Measurements from ENCODE around the gene RNU6-1. TPM values are rescaled to one million over a fixed set of nuclear protein-coding genes. Genes with fewer than 3 reads are reported as not detected.
A peak's percentile ranks its signal among the peaks of the same experiment; 100 is the strongest.

Gene RNU6-1
- total RNA-seq, 1 donor from 2014 or later, result not detected

GRCh38 chr15:67879440-67880129 lies 39.7 kb upstream of the RNU6-1 start:
- H3K27ac ChIP-seq, result no peak overlapping the region
- no peaks in the 10 kb centered on the region for H3K27me3 ChIP-seq
- no peak overlapping the region for H3K9ac ChIP-seq
- H3F3A ChIP-seq (ENCODE audit: low read depth), result peaks cover 15% of the 10 kb centered on the region
- Mint-ChIP-seq H3K4me1 (peaks cover 43% of the 10 kb centered on the region), H3K9me3 (no peaks in the 10 kb centered on the region), H3K27ac (no peak overlapping the region), H3K27me3 (ENCODE audit: insufficient read depth, low read depth) (peaks cover 4% of the 10 kb centered on the region), H3K4me3 (no peak overlapping the region), H3K36me3 (no peaks in the 10 kb centered on the region)
- H2AFZ ChIP-seq (replicated peaks), result no peak overlapping the region
- no peaks in the 10 kb centered on the region for H4K20me1 ChIP-seq (ENCODE audit: low read depth)
- no peaks in the 10 kb centered on the region for H3K9me3 ChIP-seq (ENCODE audit: low read depth)
- H3K4me1 ChIP-seq, result peaks cover 20% of the 10 kb centered on the region
- H3K4me2 ChIP-seq, result no peak overlapping the region
- H3K79me2 ChIP-seq (ENCODE audit: low read depth), result no peaks in the 10 kb centered on the region
- H3K36me3 ChIP-seq, result no peaks in the 10 kb centered on the region
- TF ChIP-seq, protein P1, sequence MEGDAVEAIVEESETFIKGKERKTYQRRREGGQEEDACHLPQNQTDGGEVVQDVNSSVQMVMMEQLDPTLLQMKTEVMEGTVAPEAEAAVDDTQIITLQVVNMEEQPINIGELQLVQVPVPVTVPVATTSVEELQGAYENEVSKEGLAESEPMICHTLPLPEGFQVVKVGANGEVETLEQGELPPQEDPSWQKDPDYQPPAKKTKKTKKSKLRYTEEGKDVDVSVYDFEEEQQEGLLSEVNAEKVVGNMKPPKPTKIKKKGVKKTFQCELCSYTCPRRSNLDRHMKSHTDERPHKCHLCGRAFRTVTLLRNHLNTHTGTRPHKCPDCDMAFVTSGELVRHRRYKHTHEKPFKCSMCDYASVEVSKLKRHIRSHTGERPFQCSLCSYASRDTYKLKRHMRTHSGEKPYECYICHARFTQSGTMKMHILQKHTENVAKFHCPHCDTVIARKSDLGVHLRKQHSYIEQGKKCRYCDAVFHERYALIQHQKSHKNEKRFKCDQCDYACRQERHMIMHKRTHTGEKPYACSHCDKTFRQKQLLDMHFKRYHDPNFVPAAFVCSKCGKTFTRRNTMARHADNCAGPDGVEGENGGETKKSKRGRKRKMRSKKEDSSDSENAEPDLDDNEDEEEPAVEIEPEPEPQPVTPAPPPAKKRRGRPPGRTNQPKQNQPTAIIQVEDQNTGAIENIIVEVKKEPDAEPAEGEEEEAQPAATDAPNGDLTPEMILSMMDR (IDR thresholded peaks at IDR 0.05), result no peak
- TF ChIP-seq EZH2phosphoT487 (IDR thresholded peaks at IDR 0.05) (no peak), EZH2 (IDR thresholded peaks at IDR 0.05) (no peak)
- no peak for DNase-seq (ENCODE audit: low spot score)
- no peak overlapping the region for H3K4me3 ChIP-seq

DNA sequence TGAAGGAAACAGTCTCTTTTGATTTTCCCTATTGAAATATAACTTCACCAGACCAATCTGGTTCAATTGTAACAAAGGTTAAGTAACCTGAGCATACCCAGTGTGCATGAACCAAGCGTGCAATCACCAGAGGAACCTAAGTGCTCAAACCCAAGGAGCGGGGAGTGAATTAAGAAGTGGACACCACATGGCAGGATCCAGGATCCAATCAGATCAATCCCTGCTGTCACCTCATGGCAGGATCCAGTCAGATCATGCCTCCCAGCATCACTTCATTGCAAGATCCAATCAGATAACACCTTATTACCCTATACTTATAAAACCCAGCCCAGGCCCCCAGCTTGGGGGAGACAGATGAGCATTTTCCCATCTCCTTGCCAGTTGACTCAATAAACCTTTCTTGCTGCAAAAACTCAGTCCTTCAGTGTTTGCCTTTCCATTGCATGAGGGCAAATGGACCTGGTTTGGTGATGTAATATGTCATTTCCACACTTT lies 38.9 kb upstream of the RNU6-1 start:
- H3K4me3 ChIP-seq, result no peak overlapping the region
- H3K4me1 Mint-ChIP-seq, result peaks cover 38% of the 10 kb centered on the region
- H3K36me3 ChIP-seq, result no peaks in the 10 kb centered on the region
- no peak overlapping the region for H3K4me2 ChIP-seq
- H3K27me3 Mint-ChIP-seq (ENCODE audit: insufficient read depth, low read depth), result peaks cover 4% of the 10 kb centered on the region
- TF ChIP-seq, protein P1 (IDR thresholded peaks at IDR 0.05), result no peak
- TF ChIP-seq EZH2phosphoT487 (IDR thresholded peaks at IDR 0.05) (no peak), EZH2 (IDR thresholded peaks at IDR 0.05) (no peak)
- peaks cover 13% of the 10 kb centered on the region for H3K4me1 ChIP-seq
- H3K9me3 Mint-ChIP-seq, result peaks cover 1% of the 10 kb centered on the region
- H2AFZ ChIP-seq (replicated peaks), result peak overlapping the region; percentile 20
- no peaks in the 10 kb centered on the region for H3K27me3 ChIP-seq
- no peaks in the 10 kb centered on the region for H3K36me3 Mint-ChIP-seq
- H3K79me2 ChIP-seq (ENCODE audit: low read depth), result no peaks in the 10 kb centered on the region
- DNase-seq (ENCODE audit: low spot score), result no peak
- no peak overlapping the region for H3K9ac ChIP-seq
- H3K4me3 Mint-ChIP-seq, result no peak overlapping the region
- no peak overlapping the region for H3K27ac ChIP-seq
- peaks cover 9% of the 10 kb centered on the region for H3F3A ChIP-seq (ENCODE audit: low read depth)
- no peaks in the 10 kb centered on the region for H4K20me1 ChIP-seq (ENCODE audit: low read depth)
- H3K9me3 ChIP-seq (ENCODE audit: low read depth), result no peaks in the 10 kb centered on the region
- no peak overlapping the region for H3K27ac Mint-ChIP-seq

DNA sequence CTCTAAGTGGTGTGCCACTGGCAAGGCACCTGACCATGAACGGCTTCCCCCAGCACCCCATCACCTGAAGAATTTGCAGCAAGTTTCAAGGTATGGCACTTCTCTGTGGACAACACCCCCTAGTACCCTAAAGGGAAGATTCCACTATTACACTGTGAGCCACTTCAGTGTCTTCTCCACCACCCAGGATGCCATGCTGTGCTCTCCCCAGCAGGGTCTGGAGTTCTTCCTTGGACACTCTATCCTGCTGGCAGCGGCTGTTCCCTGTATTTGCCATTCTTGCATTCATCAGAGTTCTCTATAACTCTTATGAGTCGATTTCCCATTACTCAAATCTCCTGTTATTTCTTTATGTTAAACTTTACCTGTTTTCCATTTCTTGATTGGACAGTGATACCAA lies 33.9 kb upstream of the RNU6-1 start:
- H3F3A ChIP-seq (ENCODE audit: low read depth), result no peaks in the 10 kb centered on the region
- H3K9me3 ChIP-seq (ENCODE audit: low read depth), result no peaks in the 10 kb centered on the region
- no peak for DNase-seq (ENCODE audit: low spot score)
- no peak overlapping the region for H3K9ac ChIP-seq
- H4K20me1 ChIP-seq (ENCODE audit: low read depth), result no peaks in the 10 kb centered on the region
- H3K36me3 ChIP-seq, result no peaks in the 10 kb centered on the region
- Mint-ChIP-seq H3K27me3 (ENCODE audit: insufficient read depth, low read depth) (peaks cover 9% of the 10 kb centered on the region), H3K36me3 (no peaks in the 10 kb centered on the region), H3K9me3 (peaks cover 36% of the 10 kb centered on the region), H3K27ac (no peak overlapping the region), H3K4me3 (no peak overlapping the region), H3K4me1 (peaks cover 4% of the 10 kb centered on the region)
- no peaks in the 10 kb centered on the region for H3K79me2 ChIP-seq (ENCODE audit: low read depth)
- no peak overlapping the region for H2AFZ ChIP-seq (replicated peaks)
- TF ChIP-seq EZH2 (IDR thresholded peaks at IDR 0.05) (no peak), EZH2phosphoT487 (IDR thresholded peaks at IDR 0.05) (no peak)
- TF ChIP-seq, protein P1 (IDR thresholded peaks at IDR 0.05), result no peak
- no peaks in the 10 kb centered on the region for H3K4me1 ChIP-seq
- H3K27ac ChIP-seq, result no peak overlapping the region
- H3K4me3 ChIP-seq, result no peak overlapping the region
- H3K4me2 ChIP-seq, result no peak overlapping the region
- no peaks in the 10 kb centered on the region for H3K27me3 ChIP-seq
